HG03432 (cell line): ENCODE data around the gene SBF2.

ENCODE experiments used
- ATAC-seq: cut with Tn5 transposase; IDR thresholded peaks from one replicate; pipeline ENCODE4 v1.9.1; 2021; ENCODE audit warnings: mild to moderate bottlenecking, moderate library complexity; ENCODE audit not compliant: unreplicated experiment

Gene SBF2

GRCh38 chr11:9868641-9869040, 425.4 kb downstream of the SBF2 start:
- ATAC-seq, result no peak

GRCh38 chr11:9862981-9863380, 431.0 kb downstream of the SBF2 start:
- ATAC-seq, result no peak

- peak; percentile 88 for ATAC-seq
Measured at GRCh38 chr11:9861860-9862725, 431.9 kb downstream of the SBF2 start.

- ATAC-seq, result no peak
Measured at GRCh38 chr11:9859554-9860305, 434.3 kb downstream of the SBF2 start.

- ATAC-seq, result no peak
Measured at GRCh38 chr11:9858822-9859221, 435.2 kb downstream of the SBF2 start.

- no peak for ATAC-seq
Measured at GRCh38 chr11:9858218-9858617, 435.8 kb downstream of the SBF2 start.

GRCh38 chr11:9855579-9856287, 438.3 kb downstream of the SBF2 start:
- peak; percentile 72 for ATAC-seq

GRCh38 chr11:9853929-9854552, 440.0 kb downstream of the SBF2 start:
- ATAC-seq, result no peak

- no peak for ATAC-seq
Measured at GRCh38 chr11:9852465-9852864, 441.6 kb downstream of the SBF2 start.

- no peak for ATAC-seq
Measured at GRCh38 chr11:9851366-9851765, 442.7 kb downstream of the SBF2 start.

GRCh38 chr11:9850224-9850895, 443.7 kb downstream of the SBF2 start:
- ATAC-seq, result no peak

- no peak for ATAC-seq
Measured at GRCh38 chr11:9849389-9849788, 444.6 kb downstream of the SBF2 start.

GRCh38 chr11:9847636-9848035, 446.4 kb downstream of the SBF2 start:
- no peak for ATAC-seq

- ATAC-seq, result no peak
Measured at GRCh38 chr11:9842923-9843322, 451.1 kb downstream of the SBF2 start.

- ATAC-seq, result no peak
Measured at GRCh38 chr11:9840460-9841004, 453.5 kb downstream of the SBF2 start.

GRCh38 chr11:9839550-9839949, 454.5 kb downstream of the SBF2 start:
- peak; percentile 53 for ATAC-seq

GRCh38 chr11:9838961-9839360, 455.1 kb downstream of the SBF2 start:
- ATAC-seq, result peak; percentile 82

- ATAC-seq, result no peak
Measured at GRCh38 chr11:9838229-9838628, 455.8 kb downstream of the SBF2 start.

GRCh38 chr11:9834291-9834690, 459.7 kb downstream of the SBF2 start:
- no peak for ATAC-seq

GRCh38 chr11:9831122-9831521, 462.9 kb downstream of the SBF2 start:
- ATAC-seq, result no peak
